GF-D8 (cell line): ENCODE data around the gene EBF3.

Source experiments
- DNase-seq: peaks from one replicate; lab custom pipeline; 2025; lab: John Stamatoyannopoulos, UW

Gene EBF3

DNA sequence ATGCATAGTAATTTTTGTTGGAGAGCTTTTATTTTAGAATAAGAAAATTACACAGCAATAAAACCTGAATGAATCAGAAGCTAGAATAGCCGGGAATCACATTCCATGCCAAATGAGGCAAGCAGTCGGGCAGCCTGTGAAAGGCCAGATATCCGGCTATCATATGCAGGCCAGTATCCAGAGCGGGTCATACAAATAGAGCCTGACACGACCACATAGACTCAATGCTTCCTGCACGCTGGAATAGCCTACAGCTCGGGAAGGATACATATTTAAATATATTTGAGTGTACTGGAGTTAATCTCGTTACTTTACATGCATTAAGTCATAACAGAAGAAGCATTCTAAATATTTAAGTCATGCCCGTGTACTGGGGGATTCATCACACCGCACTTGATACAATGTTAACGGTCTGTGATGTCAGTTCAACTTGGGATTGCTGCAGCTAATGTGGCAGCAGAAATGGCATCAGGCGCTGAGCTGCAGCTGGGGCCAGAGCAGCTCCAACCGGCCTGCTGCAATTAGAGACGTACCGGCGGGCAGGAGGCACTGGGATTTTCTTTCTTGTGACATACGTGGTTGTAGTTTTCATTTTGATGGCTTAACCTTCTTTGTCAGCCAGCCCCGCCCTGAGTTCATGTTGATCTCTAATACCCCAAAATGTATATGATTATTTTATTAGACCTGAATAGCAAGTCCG, 112.0 kb downstream of the EBF3 start:
- DNase-seq = no peak

DNA sequence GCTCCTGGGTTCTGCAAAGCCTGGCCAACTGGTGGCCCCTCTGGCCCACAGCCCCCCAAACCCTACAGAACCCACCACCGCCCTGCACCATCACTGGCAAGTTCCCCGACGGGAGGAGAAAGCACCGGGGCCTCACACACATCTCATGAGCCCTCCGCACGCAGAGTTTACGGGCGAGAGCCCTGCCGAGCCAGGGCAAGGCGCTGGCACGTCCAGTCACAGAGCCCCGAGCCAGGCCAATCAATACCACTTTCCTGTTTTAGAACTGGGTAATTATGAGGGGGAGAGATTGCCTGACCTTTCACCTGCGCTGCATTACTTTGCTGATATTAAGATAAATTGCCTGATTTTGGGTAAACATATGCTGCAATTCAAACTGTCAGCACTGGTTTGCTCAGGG, 113.3 kb downstream of the EBF3 start:
- no peak for DNase-seq

DNA sequence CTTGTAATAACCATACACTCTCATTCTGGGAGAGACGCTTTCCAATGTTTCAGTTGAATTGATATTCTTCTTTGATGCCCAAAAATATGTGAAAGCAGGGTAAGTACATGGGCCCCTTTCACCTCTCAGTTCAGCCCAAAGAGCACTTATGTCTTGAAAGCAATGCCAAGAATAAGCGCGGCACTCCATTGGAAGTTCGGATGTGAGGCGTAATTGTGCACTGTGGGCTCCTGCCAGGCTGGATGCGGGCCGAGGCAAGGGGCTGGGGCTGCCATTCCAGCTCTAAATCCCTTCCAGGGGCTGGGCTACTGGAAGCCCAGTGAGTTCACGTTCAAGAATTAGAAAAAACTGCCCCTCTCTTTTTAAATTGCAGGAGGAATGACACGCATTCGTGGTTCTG, 113.8 kb downstream of the EBF3 start:
- DNase-seq = no peak

- DNase-seq = no peak
Observed at GRCh38 chr10:129849853-129850252, 114.2 kb downstream of the EBF3 start.

- DNase-seq = no peak
Observed at GRCh38 chr10:129849452-129849750, 114.7 kb downstream of the EBF3 start.

DNA sequence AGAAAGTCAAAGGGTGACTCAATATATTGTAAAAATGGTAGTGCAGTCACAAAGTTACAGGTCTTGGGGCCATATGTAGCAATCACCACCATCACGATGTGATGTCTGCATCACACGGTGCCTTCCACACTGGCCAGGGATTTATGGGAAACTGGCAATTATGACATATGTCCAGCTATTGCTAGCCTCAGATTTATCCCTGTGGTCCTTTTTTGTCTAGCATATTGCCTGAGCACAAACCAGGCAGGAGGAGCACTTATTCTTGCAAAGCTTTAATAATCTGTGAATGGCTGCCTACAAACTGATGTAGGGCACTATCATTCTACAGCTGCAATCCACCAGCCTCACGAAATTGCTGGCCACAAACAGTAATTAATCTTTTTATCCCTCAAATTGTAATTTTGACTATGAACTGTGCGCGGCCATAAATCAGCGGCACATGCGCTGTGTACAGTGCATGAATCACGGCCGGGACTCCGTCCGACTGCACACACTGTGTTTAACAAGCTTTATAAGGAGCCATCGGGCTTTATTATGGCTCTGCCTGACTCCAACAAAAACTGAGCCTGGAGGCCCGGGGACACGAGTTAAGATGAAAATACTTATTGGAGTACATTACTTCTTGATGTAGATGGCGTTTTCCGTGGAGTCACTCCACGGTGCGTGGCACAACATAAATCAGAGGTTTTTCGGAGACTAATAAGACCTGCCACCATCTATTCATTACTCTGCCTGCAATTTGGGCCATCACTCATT, 115.2 kb downstream of the EBF3 start:
- DNase-seq = no peak

GRCh38 chr10:129847741-129848483, 116.2 kb downstream of the EBF3 start:
- no peak for DNase-seq

- no peak for DNase-seq
Observed at GRCh38 chr10:129846991-129847391, 117.1 kb downstream of the EBF3 start.

DNA sequence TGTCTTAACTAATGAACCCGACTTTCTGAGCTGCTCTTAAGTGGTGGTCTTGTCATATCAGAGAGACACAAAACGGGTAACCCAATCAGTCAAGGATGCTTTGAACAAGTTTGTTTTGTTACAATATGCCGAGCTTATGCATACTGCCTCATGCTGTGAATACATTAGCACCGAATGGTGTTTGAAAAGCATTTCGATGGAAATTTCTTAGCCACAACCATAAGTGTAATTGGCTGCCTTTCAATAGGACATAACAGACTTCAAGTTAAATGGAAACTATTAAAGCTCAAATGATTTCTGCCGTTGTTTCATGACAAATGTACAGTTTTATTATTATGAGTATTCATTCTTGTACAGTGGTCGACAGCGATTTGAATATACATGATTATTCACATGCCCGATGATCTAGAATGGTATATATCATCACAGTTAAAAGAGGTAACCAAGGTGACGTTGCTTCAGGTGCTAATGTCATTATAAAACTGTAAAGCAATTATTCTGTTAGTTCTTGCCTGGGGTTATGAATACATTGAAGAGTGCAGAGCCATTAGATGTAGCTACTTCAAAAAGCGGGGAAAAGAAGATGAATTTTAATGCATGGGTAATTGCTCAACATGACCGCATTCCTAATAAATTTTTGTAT, 118.8 kb downstream of the EBF3 start:
- no peak for DNase-seq

DNA sequence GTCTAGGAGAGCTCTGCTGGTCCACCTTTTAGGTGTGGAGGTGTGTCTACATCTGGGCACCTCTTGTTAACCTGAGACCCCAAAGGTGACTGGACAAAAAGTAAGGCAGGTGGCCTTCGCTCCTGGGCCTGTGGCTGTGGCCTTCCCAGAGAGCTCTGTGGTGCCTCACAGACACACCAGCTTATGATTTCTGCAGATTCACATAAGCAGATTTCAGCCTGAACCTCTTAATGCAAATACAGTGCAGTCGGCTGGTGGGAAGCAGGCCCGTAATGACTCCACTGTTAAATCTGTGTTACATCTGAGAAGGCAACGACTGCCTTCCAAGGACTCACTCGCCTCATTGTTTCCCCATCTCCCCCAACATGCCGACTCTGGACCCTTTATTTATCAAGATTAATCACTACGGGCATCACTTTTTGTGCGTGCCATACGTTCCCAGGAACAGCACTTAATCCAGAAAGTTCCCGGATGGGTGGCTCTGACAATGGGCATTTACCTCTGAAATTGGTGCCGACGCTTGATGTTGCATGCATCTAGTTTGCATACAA, 119.8 kb downstream of the EBF3 start:
- no peak for DNase-seq

- no peak for DNase-seq
Observed at GRCh38 chr10:129843702-129844101, 120.4 kb downstream of the EBF3 start.

- no peak for DNase-seq
Observed at GRCh38 chr10:129843131-129843541, 120.9 kb downstream of the EBF3 start.

GRCh38 chr10:129842031-129842430, 122.0 kb downstream of the EBF3 start:
- DNase-seq = no peak

DNA sequence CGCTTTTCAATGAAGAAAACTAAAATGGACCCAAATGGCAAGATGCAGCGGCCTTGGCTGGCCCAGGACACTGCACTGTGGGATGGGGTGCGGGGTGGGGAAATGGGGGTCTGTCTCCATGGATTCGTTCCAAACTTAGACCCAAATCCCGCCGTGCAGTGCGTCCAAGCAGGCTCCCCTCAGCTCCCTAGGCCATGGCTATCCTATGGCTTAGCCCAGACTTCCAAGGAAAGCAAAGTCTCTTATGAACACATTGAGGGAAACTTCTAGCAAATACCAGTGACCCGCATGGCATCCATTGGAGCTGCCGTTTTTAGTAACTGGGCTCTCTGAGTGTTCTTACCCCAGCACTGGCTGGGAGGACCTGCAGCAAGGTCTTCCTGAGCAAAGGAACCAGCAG, 122.5 kb downstream of the EBF3 start:
- no peak for DNase-seq

GRCh38 chr10:129841071-129841470, 123.0 kb downstream of the EBF3 start:
- DNase-seq = no peak

DNA sequence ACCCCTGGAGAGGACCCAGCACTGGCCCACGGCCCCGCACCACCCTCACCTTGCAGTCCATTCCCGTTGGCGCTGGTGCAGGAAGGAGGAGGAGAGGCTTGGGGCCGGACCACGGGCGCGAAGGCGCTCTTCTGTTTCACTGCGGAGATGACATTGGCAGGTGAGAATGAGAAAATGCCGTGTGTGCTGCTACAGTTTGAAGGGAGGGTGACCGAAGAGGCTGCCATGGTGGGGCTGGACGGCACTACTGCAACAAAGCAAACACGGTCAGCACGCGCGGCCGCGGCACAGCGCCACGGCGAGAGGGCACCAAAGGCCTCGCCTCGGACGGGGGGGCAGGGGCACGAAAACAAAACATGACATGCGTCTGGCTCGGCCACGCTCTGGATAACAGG, 123.9 kb downstream of the EBF3 start:
- no peak for DNase-seq

GRCh38 chr10:129839285-129840195, 124.5 kb downstream of the EBF3 start:
- DNase-seq = no peak

- DNase-seq = no peak
Observed at GRCh38 chr10:129838794-129839193, 125.3 kb downstream of the EBF3 start.

- no peak for DNase-seq
Observed at GRCh38 chr10:129837909-129838582, 126.0 kb downstream of the EBF3 start.

DNA sequence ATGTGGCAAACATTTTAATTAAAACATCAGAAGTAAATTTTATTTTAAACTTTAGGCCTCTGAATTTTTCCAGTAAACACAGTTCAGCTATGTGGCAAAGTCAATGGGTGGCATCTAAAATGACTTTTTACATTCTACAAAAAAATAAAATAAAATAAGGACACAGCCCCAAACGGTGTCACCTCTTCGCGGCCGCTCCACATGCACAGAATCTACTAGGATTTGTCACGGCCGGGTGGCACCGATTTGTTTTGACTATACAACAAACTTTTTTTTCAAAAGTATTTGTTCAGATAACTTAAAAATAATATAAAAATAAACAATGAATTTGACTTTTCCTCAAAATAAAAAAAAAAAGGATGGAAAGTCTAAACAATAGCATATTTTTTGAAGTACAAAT, 127.8 kb downstream of the EBF3 start:
- no peak for DNase-seq
